Measurements from ENCODE around the gene NCOA3.

DNA sequence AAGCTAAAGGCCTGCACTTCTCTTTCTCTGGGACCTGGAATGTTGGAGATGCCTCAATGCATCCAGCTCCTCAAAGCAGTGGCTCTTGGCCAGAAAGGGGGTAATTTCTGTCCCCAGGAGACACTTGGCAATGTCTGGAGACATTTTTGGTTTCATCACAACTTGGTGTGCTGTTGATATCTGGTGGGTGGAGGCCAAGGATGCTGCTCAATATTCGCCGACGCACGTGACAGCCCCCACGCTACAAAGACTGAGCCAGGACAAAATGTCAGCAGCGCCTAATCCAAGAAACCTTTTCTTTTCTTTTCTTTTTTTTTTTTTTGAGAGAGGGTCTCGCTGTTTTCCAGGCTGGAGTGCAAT, 203.8 kb downstream of the NCOA3 start:
- TF ChIP-seq ARNT (IDR thresholded peaks at IDR 0.05) = no peak
- no peak for TF ChIP-seq TARDBP (IDR thresholded peaks at IDR 0.05)
- no peak for TF ChIP-seq FOXM1 (IDR thresholded peaks at IDR 0.05; ENCODE audit: borderline replicate concordance)
- TF ChIP-seq, protein P1, sequence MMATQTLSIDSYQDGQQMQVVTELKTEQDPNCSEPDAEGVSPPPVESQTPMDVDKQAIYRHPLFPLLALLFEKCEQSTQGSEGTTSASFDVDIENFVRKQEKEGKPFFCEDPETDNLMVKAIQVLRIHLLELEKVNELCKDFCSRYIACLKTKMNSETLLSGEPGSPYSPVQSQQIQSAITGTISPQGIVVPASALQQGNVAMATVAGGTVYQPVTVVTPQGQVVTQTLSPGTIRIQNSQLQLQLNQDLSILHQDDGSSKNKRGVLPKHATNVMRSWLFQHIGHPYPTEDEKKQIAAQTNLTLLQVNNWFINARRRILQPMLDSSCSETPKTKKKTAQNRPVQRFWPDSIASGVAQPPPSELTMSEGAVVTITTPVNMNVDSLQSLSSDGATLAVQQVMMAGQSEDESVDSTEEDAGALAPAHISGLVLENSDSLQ (IDR thresholded peaks at IDR 0.05) = no peak
- no peak for TF ChIP-seq BHLHE40 (IDR thresholded peaks at IDR 0.05; ENCODE audit: borderline replicate concordance)
- no peak for TF ChIP-seq SUZ12 (IDR thresholded peaks at IDR 0.05)
- TF ChIP-seq HDGF (IDR thresholded peaks at IDR 0.05; ENCODE audit: borderline replicate concordance) = no peak
- no peak for TF ChIP-seq SP1 (IDR thresholded peaks at IDR 0.05)
- TF ChIP-seq ELF4 (IDR thresholded peaks at IDR 0.05) = no peak
- no peak for TF ChIP-seq ZNF384 (IDR thresholded peaks at IDR 0.05)
- no peak for TF ChIP-seq FOXK2 (IDR thresholded peaks at IDR 0.05)
- TF ChIP-seq L3MBTL2 (conservative IDR thresholded peaks at IDR 0.05) = no peak
